SU-DHL-6 (cell line): ENCODE data around the gene SUGP1.
"Not testable (repeated sequence)": the region's sequence is repeated elsewhere in the genome, so short reads cannot be mapped to it uniquely, and the experiment has no call there.

ENCODE experiments used
- H2AFZ ChIP-seq: fragments of 200-600 bp; sonication (generic); 2 replicates; pipeline ENCODE4 v1.6.1; 2014; ENCODE audit warnings: low read depth, mild to moderate bottlenecking, moderate library complexity, mixed read lengths, antibody characterized with exemption, low read length; ENCODE audit not compliant: severe bottlenecking
- H3F3A ChIP-seq: fragments of 200-600 bp; shearing (Covaris generic); 2 replicates; pipeline ENCODE4 v1.6.0; 2016; ENCODE audit warnings: antibody characterized with exemption, mild to moderate bottlenecking; ENCODE audit not compliant: insufficient read depth
- H3K27ac ChIP-seq: fragments of 200-600 bp; sonication (generic); 2 replicates; pipeline ENCODE4 v1.5.1; 2016; ENCODE audit warnings: low read depth, mild to moderate bottlenecking, low read length, moderate library complexity, mixed read lengths
- H3K27me3 ChIP-seq: fragments of 200-600 bp; sonication (generic), shearing (Covaris generic); 2 replicates; pipeline ENCODE4 v1.6.0; 2014; ENCODE audit warnings: mild to moderate bottlenecking, low read length
- H3K36me3 ChIP-seq: fragments of 200-600 bp; sonication (generic); 2 replicates; pipeline ENCODE4 v1.6.1; 2014; ENCODE audit warnings: mild to moderate bottlenecking, low read length, mixed read lengths
- H3K4me2 ChIP-seq: fragments of 300-600, 200-600 bp; shearing (Covaris generic), sonication (generic); 2 replicates; pipeline ENCODE4 v1.6.0; 2014; ENCODE audit warnings: low read length, low read depth, mild to moderate bottlenecking; ENCODE audit not compliant: poor library complexity, severe bottlenecking
- H3K4me3 ChIP-seq: fragments of 200-600 bp; sonication (generic); 2 replicates; pipeline ENCODE4 v1.5.1; 2014; ENCODE audit warnings: antibody characterized with exemption, low read length, mild to moderate bottlenecking, mixed read lengths; ENCODE audit not compliant: insufficient read depth, poor library complexity, severe bottlenecking
- H3K79me2 ChIP-seq: fragments of 200-600 bp; sonication (generic); 2 replicates; pipeline ENCODE4 v1.6.1; 2014; ENCODE audit warnings: mild to moderate bottlenecking, low read length, moderate library complexity; ENCODE audit not compliant: insufficient read depth
- H3K9ac ChIP-seq: fragments of 200-600 bp; sonication (generic); 2 replicates; pipeline ENCODE4 v1.7.0; 2014; ENCODE audit warnings: mild to moderate bottlenecking, low read length
- H3K9me2 ChIP-seq: fragments of 200-600 bp; sonication (generic); replicated peaks from 2 replicates; pipeline ENCODE4 v1.6.1; 2014; ENCODE audit warnings: low read length; ENCODE audit not compliant: insufficient read depth
- H3K9me3 ChIP-seq: fragments of 200-600 bp; sonication (generic); 2 replicates; pipeline ENCODE4 v1.6.1; 2014; ENCODE audit warnings: low read length, mixed read lengths; ENCODE audit not compliant: insufficient read depth
- H4K20me1 ChIP-seq: fragments of 200-600 bp; sonication (generic); 2 replicates; pipeline ENCODE4 v1.6.1; 2014; ENCODE audit warnings: low read depth, mild to moderate bottlenecking, antibody characterized with exemption, low read length, moderate library complexity, mixed read lengths
- CTCF ChIP-seq: fragments of 200-600 bp; sonication (generic); IDR thresholded peaks from one replicate; pipeline ENCODE4 v1.5.1; 2017; ENCODE audit warnings: antibody characterized with exemption, mild to moderate bottlenecking, low read length, moderate library complexity; ENCODE audit not compliant: insufficient read depth, poor library complexity, severe bottlenecking
- EZH2phosphoT487 ChIP-seq: fragments of 200-600 bp; sonication (generic), shearing (Covaris generic); conservative IDR thresholded peaks from 2 replicates; pipeline ENCODE4 v1.6.1; 2018; ENCODE audit warnings: mild to moderate bottlenecking, antibody characterized with exemption, low read length, moderate library complexity, mixed read lengths

Gene SUGP1

GRCh38 chr19:19352823-19353222 is 32.5 kb upstream of the SUGP1 start:
- TF ChIP-seq EZH2phosphoT487 (no peak), CTCF (no peak)
- H3K9me2 ChIP-seq = no peaks in the 10 kb centered on the region
- no peaks in the 10 kb centered on the region for H4K20me1 ChIP-seq
- no peak overlapping the region for H3K4me3 ChIP-seq
- no peaks in the 10 kb centered on the region for H3K36me3 ChIP-seq
- H3K9me3 ChIP-seq = no peaks in the 10 kb centered on the region
- no peak overlapping the region for H2AFZ ChIP-seq
- H3K79me2 ChIP-seq = no peaks in the 10 kb centered on the region
- no peak overlapping the region for H3K27ac ChIP-seq
- H3K9ac ChIP-seq = no peak overlapping the region
- H3F3A ChIP-seq = no peaks in the 10 kb centered on the region
- no peak overlapping the region for H3K4me2 ChIP-seq
- H3K27me3 ChIP-seq = no peaks in the 10 kb centered on the region

- not testable (repeated sequence) for H4K20me1 ChIP-seq, H2AFZ ChIP-seq, H3K36me3 ChIP-seq, H3K79me2 ChIP-seq, H3K27me3 ChIP-seq, H3K9me2 ChIP-seq, H3K9me3 ChIP-seq, H3F3A ChIP-seq, H3K27ac ChIP-seq, H3K4me3 ChIP-seq, H3K4me2 ChIP-seq, H3K9ac ChIP-seq
These were observed 30.4 kb upstream of the SUGP1 start for GRCh38 chr19:19350756-19351155.

GRCh38 chr19:19349365-19349764 is 29.1 kb upstream of the SUGP1 start:
- no peaks in the 10 kb centered on the region for H3F3A ChIP-seq
- no peak overlapping the region for H3K9ac ChIP-seq
- no peaks in the 10 kb centered on the region for H3K36me3 ChIP-seq
- no peaks in the 10 kb centered on the region for H3K27me3 ChIP-seq
- no peak overlapping the region for H3K4me3 ChIP-seq
- no peaks in the 10 kb centered on the region for H3K9me3 ChIP-seq
- H2AFZ ChIP-seq = no peak overlapping the region
- H3K9me2 ChIP-seq = no peaks in the 10 kb centered on the region
- no peaks in the 10 kb centered on the region for H3K79me2 ChIP-seq
- no peak overlapping the region for H3K27ac ChIP-seq
- no peaks in the 10 kb centered on the region for H4K20me1 ChIP-seq
- no peak overlapping the region for H3K4me2 ChIP-seq
- TF ChIP-seq EZH2phosphoT487 (no peak), CTCF (no peak)

GRCh38 chr19:19348266-19348665 is 28.0 kb upstream of the SUGP1 start:
- Histone ChIP-seq H3K79me2 (no peaks in the 10 kb centered on the region), H2AFZ (no peak overlapping the region), H3K36me3 (no peaks in the 10 kb centered on the region), H3K9me3 (no peaks in the 10 kb centered on the region), H3K27me3 (no peaks in the 10 kb centered on the region), H3K9ac (no peak overlapping the region), H3K4me3 (no peak overlapping the region), H3K4me2 (no peak overlapping the region), H4K20me1 (no peaks in the 10 kb centered on the region), H3K9me2 (no peaks in the 10 kb centered on the region), H3F3A (no peaks in the 10 kb centered on the region), H3K27ac (no peak overlapping the region)
- TF ChIP-seq CTCF (no peak), EZH2phosphoT487 (no peak)
